ENCODE measurements around the gene GRID1. TPM values are rescaled to one million over a fixed set of nuclear protein-coding genes. Genes with fewer than 3 reads are reported as not detected.

The GRID1 gene
- total RNA-seq, 1 experiment from 2014 or later: 0.37 TPM

DNA sequence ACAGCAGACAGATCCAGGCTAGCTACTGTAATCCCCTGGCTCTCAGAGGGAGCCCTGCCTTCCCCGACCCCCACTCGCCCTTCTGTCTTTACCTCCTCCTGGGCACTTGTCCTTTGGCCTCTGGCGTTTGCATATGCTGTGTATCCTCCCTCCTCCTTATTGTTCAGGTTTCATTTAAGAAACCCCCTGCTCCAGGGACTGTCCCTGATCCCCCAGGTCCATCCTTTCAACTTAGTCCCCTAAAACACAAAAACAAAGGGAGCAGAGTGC, 25.7 kb downstream of the GRID1 start:
- ATAC-seq (peak; percentile 43), DNase-seq (ENCODE audit: low spot score) (no peak)
- no peaks in the 10 kb centered on the region for H3K27me3 Mint-ChIP-seq (ENCODE audit: low read depth)
- no peak overlapping the region for H3K4me3 Mint-ChIP-seq
- TF ChIP-seq, protein P1, sequence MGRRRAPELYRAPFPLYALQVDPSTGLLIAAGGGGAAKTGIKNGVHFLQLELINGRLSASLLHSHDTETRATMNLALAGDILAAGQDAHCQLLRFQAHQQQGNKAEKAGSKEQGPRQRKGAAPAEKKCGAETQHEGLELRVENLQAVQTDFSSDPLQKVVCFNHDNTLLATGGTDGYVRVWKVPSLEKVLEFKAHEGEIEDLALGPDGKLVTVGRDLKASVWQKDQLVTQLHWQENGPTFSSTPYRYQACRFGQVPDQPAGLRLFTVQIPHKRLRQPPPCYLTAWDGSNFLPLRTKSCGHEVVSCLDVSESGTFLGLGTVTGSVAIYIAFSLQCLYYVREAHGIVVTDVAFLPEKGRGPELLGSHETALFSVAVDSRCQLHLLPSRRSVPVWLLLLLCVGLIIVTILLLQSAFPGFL (CRISPR knock-in tag; IDR thresholded peaks at IDR 0.05; ENCODE audit: borderline replicate concordance): no peak
- TF ChIP-seq SMAD3 (CRISPR knock-in tag; IDR thresholded peaks at IDR 0.05; ENCODE audit: borderline replicate concordance) (no peak), ZNF317 (CRISPR knock-in tag; IDR thresholded peaks at IDR 0.05; ENCODE audit: borderline replicate concordance, low read depth) (no peak)
- TF ChIP-seq, protein P2, sequence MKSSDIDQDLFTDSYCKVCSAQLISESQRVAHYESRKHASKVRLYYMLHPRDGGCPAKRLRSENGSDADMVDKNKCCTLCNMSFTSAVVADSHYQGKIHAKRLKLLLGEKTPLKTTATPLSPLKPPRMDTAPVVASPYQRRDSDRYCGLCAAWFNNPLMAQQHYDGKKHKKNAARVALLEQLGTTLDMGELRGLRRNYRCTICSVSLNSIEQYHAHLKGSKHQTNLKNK (CRISPR knock-in tag; IDR thresholded peaks at IDR 0.05): no peak
- H3K4me1 Mint-ChIP-seq: peaks cover 19% of the 10 kb centered on the region
- no peaks in the 10 kb centered on the region for H3K36me3 Mint-ChIP-seq
- ChIA-PET POLR2A (no interaction called here), CTCF (interaction anchor here (0.7 to 2.7 kb wide), 8 partner anchors 8 to 345 kb away, joined by 3 to 23 read pairs (median 3); no protein-coding TSS in a partner anchor)
- peaks cover 7% of the 10 kb centered on the region for H3K9me3 Mint-ChIP-seq
- no peak overlapping the region for H3K27ac Mint-ChIP-seq

DNA sequence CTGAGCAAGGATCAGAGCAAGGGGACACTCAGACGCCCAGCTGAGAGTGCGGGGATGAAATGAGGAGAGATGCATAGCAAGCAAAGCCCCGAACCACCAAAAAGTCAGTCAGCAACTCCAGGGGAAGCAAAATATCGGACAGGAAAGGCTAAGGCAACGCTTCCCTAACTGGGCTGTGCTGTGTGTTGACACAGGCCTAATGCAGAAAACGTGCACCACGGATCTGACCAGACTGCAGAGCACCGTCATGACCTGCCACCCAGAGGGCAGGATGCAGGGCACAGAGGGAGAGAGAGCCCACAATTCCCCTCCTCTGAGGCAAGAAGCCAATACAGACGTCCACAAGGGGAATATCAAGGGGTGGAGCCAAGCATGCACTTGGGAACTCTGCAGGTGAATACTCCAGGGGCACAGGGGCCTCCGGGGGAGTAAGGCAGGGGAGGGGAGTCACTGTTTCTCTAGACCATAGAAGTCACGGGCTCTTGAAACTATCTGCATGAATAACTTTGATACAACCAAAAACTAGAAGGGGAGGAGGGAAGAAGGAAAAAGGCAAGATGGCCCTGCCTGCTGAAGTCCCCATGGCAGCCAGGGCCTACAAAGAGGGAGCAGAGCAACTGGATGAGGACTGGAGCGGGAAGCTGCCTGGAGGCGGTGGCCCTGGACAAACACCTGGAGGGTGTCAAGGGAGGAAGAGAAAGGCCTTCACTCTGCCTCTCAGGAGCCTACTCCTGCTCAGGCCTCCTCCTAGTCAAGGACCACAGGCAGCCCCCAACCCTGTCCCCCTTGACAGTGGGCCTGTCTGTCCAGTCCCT, 26.2 kb downstream of the GRID1 start:
- Mint-ChIP-seq H3K4me1 (peaks cover 19% of the 10 kb centered on the region), H3K9me3 (peaks cover 7% of the 10 kb centered on the region), H3K27ac (no peak overlapping the region), H3K36me3 (no peaks in the 10 kb centered on the region), H3K4me3 (no peak overlapping the region), H3K27me3 (ENCODE audit: low read depth) (no peaks in the 10 kb centered on the region)
- CTCF ChIA-PET: interaction anchor here (1.3 to 2.7 kb wide), 5 partner anchors 9 to 345 kb away, joined by 3 to 23 read pairs (median 3); no protein-coding TSS in a partner anchor
- TF ChIP-seq, protein P3, sequence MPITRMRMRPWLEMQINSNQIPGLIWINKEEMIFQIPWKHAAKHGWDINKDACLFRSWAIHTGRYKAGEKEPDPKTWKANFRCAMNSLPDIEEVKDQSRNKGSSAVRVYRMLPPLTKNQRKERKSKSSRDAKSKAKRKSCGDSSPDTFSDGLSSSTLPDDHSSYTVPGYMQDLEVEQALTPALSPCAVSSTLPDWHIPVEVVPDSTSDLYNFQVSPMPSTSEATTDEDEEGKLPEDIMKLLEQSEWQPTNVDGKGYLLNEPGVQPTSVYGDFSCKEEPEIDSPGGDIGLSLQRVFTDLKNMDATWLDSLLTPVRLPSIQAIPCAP (CRISPR knock-in tag; IDR thresholded peaks at IDR 0.05): no peak
- TF ChIP-seq SMAD3 (CRISPR knock-in tag; IDR thresholded peaks at IDR 0.05; ENCODE audit: borderline replicate concordance) (no peak), TP53 (CRISPR knock-in tag; IDR thresholded peaks at IDR 0.05) (no peak)
- TF ChIP-seq, protein P4, sequence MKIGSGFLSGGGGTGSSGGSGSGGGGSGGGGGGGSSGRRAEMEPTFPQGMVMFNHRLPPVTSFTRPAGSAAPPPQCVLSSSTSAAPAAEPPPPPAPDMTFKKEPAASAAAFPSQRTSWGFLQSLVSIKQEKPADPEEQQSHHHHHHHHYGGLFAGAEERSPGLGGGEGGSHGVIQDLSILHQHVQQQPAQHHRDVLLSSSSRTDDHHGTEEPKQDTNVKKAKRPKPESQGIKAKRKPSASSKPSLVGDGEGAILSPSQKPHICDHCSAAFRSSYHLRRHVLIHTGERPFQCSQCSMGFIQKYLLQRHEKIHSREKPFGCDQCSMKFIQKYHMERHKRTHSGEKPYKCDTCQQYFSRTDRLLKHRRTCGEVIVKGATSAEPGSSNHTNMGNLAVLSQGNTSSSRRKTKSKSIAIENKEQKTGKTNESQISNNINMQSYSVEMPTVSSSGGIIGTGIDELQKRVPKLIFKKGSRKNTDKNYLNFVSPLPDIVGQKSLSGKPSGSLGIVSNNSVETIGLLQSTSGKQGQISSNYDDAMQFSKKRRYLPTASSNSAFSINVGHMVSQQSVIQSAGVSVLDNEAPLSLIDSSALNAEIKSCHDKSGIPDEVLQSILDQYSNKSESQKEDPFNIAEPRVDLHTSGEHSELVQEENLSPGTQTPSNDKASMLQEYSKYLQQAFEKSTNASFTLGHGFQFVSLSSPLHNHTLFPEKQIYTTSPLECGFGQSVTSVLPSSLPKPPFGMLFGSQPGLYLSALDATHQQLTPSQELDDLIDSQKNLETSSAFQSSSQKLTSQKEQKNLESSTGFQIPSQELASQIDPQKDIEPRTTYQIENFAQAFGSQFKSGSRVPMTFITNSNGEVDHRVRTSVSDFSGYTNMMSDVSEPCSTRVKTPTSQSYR (CRISPR knock-in tag; IDR thresholded peaks at IDR 0.05): no peak
- TF ChIP-seq, protein P5, sequence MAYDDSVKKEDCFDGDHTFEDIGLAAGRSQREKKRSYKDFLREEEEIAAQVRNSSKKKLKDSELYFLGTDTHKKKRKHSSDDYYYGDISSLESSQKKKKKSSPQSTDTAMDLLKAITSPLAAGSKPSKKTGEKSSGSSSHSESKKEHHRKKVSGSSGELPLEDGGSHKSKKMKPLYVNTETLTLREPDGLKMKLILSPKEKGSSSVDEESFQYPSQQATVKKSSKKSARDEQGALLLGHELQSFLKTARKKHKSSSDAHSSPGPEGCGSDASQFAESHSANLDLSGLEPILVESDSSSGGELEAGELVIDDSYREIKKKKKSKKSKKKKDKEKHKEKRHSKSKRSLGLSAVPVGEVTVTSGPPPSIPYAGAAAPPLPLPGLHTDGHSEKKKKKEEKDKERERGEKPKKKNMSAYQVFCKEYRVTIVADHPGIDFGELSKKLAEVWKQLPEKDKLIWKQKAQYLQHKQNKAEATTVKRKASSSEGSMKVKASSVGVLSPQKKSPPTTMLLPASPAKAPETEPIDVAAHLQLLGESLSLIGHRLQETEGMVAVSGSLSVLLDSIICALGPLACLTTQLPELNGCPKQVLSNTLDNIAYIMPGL (CRISPR knock-in tag; IDR thresholded peaks at IDR 0.05): no peak
- ATAC-seq (peak; percentile 20), DNase-seq (ENCODE audit: low spot score) (peak; percentile 8)
- POLR2A ChIA-PET: no interaction called here

DNA sequence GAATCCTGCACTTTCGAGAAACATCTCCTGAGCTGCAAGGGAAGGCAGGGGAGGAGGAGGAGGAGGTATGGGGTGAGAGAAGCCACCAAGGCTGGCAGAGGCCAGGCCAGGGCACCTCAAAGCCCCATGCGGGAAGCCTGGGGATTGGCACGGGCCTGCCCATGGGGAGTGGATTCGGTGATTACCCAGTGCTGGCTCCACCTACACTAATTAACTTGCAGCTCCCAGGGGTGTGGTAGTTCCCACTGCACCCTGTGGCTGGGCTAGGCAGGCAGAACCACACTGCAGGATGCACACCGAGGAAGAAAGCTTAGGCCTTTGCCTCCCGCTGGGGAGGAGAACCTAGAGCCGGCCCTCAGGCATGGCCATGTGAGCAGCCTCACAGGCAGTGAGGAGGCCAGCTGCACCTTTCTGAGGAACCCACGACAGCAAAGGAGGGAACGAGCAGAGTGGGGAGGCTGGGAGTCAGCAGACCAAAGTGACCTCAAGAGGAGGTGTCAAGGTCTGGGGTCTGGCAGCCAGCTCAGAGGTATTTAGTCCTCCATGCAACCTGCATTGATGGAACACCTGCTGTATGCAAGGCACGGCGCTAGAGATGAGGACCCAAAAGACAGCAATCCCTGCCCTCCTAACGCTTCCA, 27.2 kb downstream of the GRID1 start:
- ATAC-seq: no peak
- CTCF ChIA-PET: interaction anchor here (0.7 to 2.7 kb wide), 5 partner anchors 10 to 161 kb away, joined by 3 to 23 read pairs (median 3); no protein-coding TSS in a partner anchor
- no peak overlapping the region for H3K4me3 Mint-ChIP-seq
- no peak for TF ChIP-seq KAT7 (CRISPR knock-in tag; IDR thresholded peaks at IDR 0.05; ENCODE audit: borderline replicate concordance)
- no peak for TF ChIP-seq PRRX2 (CRISPR knock-in tag; IDR thresholded peaks at IDR 0.05)
- no peak for TF ChIP-seq ZNF121 (CRISPR knock-in tag; IDR thresholded peaks at IDR 0.05)
- no peak for TF ChIP-seq ZBTB21 (CRISPR knock-in tag; IDR thresholded peaks at IDR 0.05; ENCODE audit: borderline replicate concordance)
- TF ChIP-seq, protein P6, sequence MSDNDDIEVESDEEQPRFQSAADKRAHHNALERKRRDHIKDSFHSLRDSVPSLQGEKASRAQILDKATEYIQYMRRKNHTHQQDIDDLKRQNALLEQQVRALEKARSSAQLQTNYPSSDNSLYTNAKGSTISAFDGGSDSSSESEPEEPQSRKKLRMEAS (CRISPR knock-in tag; IDR thresholded peaks at IDR 0.05): no peak
- TF ChIP-seq SP1 (CRISPR knock-in tag; conservative IDR thresholded peaks at IDR 0.05): no peak
- TF ChIP-seq ZNF138 (CRISPR knock-in tag; conservative IDR thresholded peaks at IDR 0.05): no peak
- TF ChIP-seq FOXP1 (CRISPR knock-in tag; IDR thresholded peaks at IDR 0.05; ENCODE audit: borderline replicate concordance): no peak
- TF ChIP-seq IRF2 (CRISPR knock-in tag; IDR thresholded peaks at IDR 0.05; ENCODE audit: borderline replicate concordance, low read depth): no peak
- no peak for TF ChIP-seq ZNF263 (CRISPR knock-in tag; IDR thresholded peaks at IDR 0.05; ENCODE audit: low read depth)
- no peak for TF ChIP-seq ZNF219 (CRISPR knock-in tag; IDR thresholded peaks at IDR 0.05; ENCODE audit: borderline replicate concordance)
- TF ChIP-seq TP53 (CRISPR knock-in tag; IDR thresholded peaks at IDR 0.05): no peak
- peaks cover 22% of the 10 kb centered on the region for H3K4me1 Mint-ChIP-seq
- H3K36me3 Mint-ChIP-seq: no peaks in the 10 kb centered on the region
- POLR2A ChIA-PET: no interaction called here
- H3K27me3 Mint-ChIP-seq (ENCODE audit: low read depth): no peaks in the 10 kb centered on the region
- DNase-seq (ENCODE audit: low spot score): peak; percentile 8
- no peak overlapping the region for H3K27ac Mint-ChIP-seq
- peaks cover 7% of the 10 kb centered on the region for H3K9me3 Mint-ChIP-seq

All from WTC11 (cell line).